ENCODE measurements around the gene GRIA4. TPM values are rescaled to one million over a fixed set of nuclear protein-coding genes. Genes with fewer than 3 reads are reported as not detected.
"Not testable (repeated sequence)": the region's sequence is repeated elsewhere in the genome, so short reads cannot be mapped to it uniquely, and the experiment has no call there.

GRIA4 gene
- total RNA-seq, 4 donors from 2014 or later = not detected

- Histone ChIP-seq H3K4me3 (no peak overlapping the region), H3K27ac (no peak overlapping the region), H3K27me3 (no peaks in the 10 kb centered on the region), H3K9me3 (no peaks in the 10 kb centered on the region), H3K4me1 (no peaks in the 10 kb centered on the region), H3K36me3 (no peaks in the 10 kb centered on the region)
- 35 to 41% methylated on average over 3 of the region's 3 CpGs for WGBS, 2 donors
- intact Hi-C loops (cut with DNase I) = no loop called here
- no peak for TF ChIP-seq POLR2A (IDR thresholded peaks at IDR 0.05)
- no peak for DNase-seq
Observed at GRCh38 chr11:105780781-105781525, 171.1 kb downstream of the GRIA4 start.

- no peak for TF ChIP-seq POLR2A (IDR thresholded peaks at IDR 0.05)
- no peak for TF ChIP-seq CTCF (IDR thresholded peaks at IDR 0.05)
- DNase-seq = no peak
- WGBS, 2 donors = 56 to 72% methylated on average over 1 of the region's 1 CpG
Observed at GRCh38 chr11:105781807-105782206, 171.9 kb downstream of the GRIA4 start.

DNA sequence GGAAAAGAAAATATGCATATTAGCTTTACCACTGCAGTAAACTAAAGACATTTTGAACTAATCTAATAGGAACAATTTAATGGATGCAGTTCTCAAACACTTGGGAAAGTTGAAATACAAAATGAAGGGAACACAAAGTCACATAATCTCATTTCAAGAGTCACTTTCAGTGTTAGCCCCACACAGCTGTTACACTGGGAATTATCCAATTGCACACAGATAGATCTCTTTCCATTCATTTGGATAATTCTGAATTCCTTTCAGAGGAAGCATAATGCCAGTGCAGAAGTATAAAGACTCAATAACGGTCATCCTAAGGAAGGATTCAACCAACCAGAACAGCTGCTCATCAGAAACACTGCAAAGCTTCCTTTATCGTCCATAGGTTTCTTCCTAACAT, 173.3 kb downstream of the GRIA4 start:
- H3K4me1 ChIP-seq = no peaks in the 10 kb centered on the region
- TF ChIP-seq CTCF (IDR thresholded peaks at IDR 0.05) = no peak
- no peak for TF ChIP-seq POLR2A (IDR thresholded peaks at IDR 0.05)
- H3K27me3 ChIP-seq = no peaks in the 10 kb centered on the region
- H3K27ac ChIP-seq = no peak overlapping the region
- WGBS, 2 donors = 61 to 66% methylated on average over 2 of the region's 2 CpGs
- no peak for DNase-seq
- no peaks in the 10 kb centered on the region for H3K36me3 ChIP-seq
- no peak overlapping the region for H3K4me3 ChIP-seq
- no peaks in the 10 kb centered on the region for H3K9me3 ChIP-seq
- intact Hi-C loops (cut with DNase I) = no loop called here

More at GRCh38 chr11:105781807-105782206, 171.9 kb downstream of the GRIA4 start:
- Histone ChIP-seq H3K36me3 (no peaks in the 10 kb centered on the region), H3K9me3 (no peaks in the 10 kb centered on the region), H3K4me3 (no peak overlapping the region), H3K27me3 (no peaks in the 10 kb centered on the region), H3K27ac (no peak overlapping the region), H3K4me1 (no peaks in the 10 kb centered on the region)
- intact Hi-C loops (cut with DNase I) = no loop called here

GRCh38 chr11:105785850-105786249, 176.0 kb downstream of the GRIA4 start:
- H3K36me3 ChIP-seq; H3K27ac ChIP-seq; H3K4me1 ChIP-seq; DNase-seq; H3K27me3 ChIP-seq; H3K9me3 ChIP-seq; intact Hi-C loops (cut with DNase I); H3K4me3 ChIP-seq: not testable (repeated sequence)
- WGBS, 2 donors = 81 to 87% methylated on average over 5 to 6 of the region's 6 CpGs

- intact Hi-C loops (cut with DNase I) = no loop called here
Observed at GRCh38 chr11:105786741-105787140, 176.9 kb downstream of the GRIA4 start.

More at GRCh38 chr11:105786741-105787140, 176.9 kb downstream of the GRIA4 start:
- TF ChIP-seq POLR2A (IDR thresholded peaks at IDR 0.05) = no peak
- TF ChIP-seq CTCF (IDR thresholded peaks at IDR 0.05) = no peak
- H3K4me3 ChIP-seq = no peak overlapping the region
- no peaks in the 10 kb centered on the region for H3K9me3 ChIP-seq
- WGBS, 2 donors = 54 to 55% methylated on average over 2 of the region's 2 CpGs
- no peak for DNase-seq
- no peaks in the 10 kb centered on the region for H3K27me3 ChIP-seq
- no peaks in the 10 kb centered on the region for H3K36me3 ChIP-seq
- H3K4me1 ChIP-seq = no peaks in the 10 kb centered on the region
- no peak overlapping the region for H3K27ac ChIP-seq
